Activated gamma-delta T cell treated with anti-CD3 and anti-CD28 coated beads, Interleukin-2, amount 50 U/mL, for 16 hours (primary cell): ENCODE measurements around the gene IL1RN.
A peak's percentile ranks its signal among the peaks of the same experiment; 100 is the strongest.

Source experiments
- DNase-seq: peaks from one replicate; pipeline ENCODE4 v3.0.0-alpha.2; 2020; ENCODE audit warnings: low read depth

The IL1RN gene

GRCh38 chr2:113157118-113157896, 29.9 kb downstream of the IL1RN start:
- no peak for DNase-seq

GRCh38 chr2:113157897-113158753, 30.7 kb downstream of the IL1RN start:
- no peak for DNase-seq

- DNase-seq = no peak
These were observed 31.6 kb downstream of the IL1RN start for GRCh38 chr2:113158884-113159553.

- no peak for DNase-seq
These were observed 32.9 kb downstream of the IL1RN start for GRCh38 chr2:113160248-113160647.

GRCh38 chr2:113160962-113161361, 33.6 kb downstream of the IL1RN start:
- no peak for DNase-seq

- no peak for DNase-seq
These were observed 34.8 kb downstream of the IL1RN start for GRCh38 chr2:113162173-113162572.

GRCh38 chr2:113162869-113163268, 35.5 kb downstream of the IL1RN start:
- DNase-seq = no peak

- DNase-seq = no peak
These were observed 37.0 kb downstream of the IL1RN start for GRCh38 chr2:113164215-113164929.

- no peak for DNase-seq
These were observed 37.7 kb downstream of the IL1RN start for GRCh38 chr2:113164930-113165585.

- DNase-seq = no peak
These were observed 38.8 kb downstream of the IL1RN start for GRCh38 chr2:113166187-113166645.

GRCh38 chr2:113167115-113167932, 39.9 kb downstream of the IL1RN start:
- no peak for DNase-seq

GRCh38 chr2:113167962-113168340, 40.6 kb downstream of the IL1RN start:
- no peak for DNase-seq

GRCh38 chr2:113169002-113169530, 41.7 kb downstream of the IL1RN start:
- no peak for DNase-seq

- DNase-seq = no peak
These were observed 42.2 kb downstream of the IL1RN start for GRCh38 chr2:113169586-113169985.

GRCh38 chr2:113171334-113172075, 44.1 kb downstream of the IL1RN start:
- no peak for DNase-seq

GRCh38 chr2:113172721-113173541, 45.5 kb downstream of the IL1RN start:
- DNase-seq = no peak

GRCh38 chr2:113173542-113174375, 46.4 kb downstream of the IL1RN start, which contains the start of gene PSD4:
Gene PSD4 (plus strand): TSS chr2:113173971. CDS start chr2:113182457, 8,486 bp downstream.
- peak; percentile 83 for DNase-seq

GRCh38 chr2:113174376-113174750, 47.0 kb downstream of the IL1RN start:
- no peak for DNase-seq
